ENCODE measurements around the gene CXorf51A. TPM values are rescaled to one million over a fixed set of nuclear protein-coding genes. Genes with fewer than 3 reads are reported as not detected.

CXorf51A gene
- not detected in 2 replicates for total RNA-seq

GRCh38 chrX:146814644-146815043, at the start of gene CXorf51A:
Gene CXorf51A (minus strand): TSS chrX:146814744. CDS start chrX:146814723, 21 bp downstream.

GRCh38 chrX:146809471-146809870, 5.1 kb downstream of the CXorf51A start, which contains the start of gene CXorf51B:
Gene CXorf51B (plus strand): TSS chrX:146809771. CDS start chrX:146809792, 21 bp downstream.

Other genes starting within 250 kb of the CXorf51A start
- not detected in 2 replicates for gene CXorf51B, start 5.0 kb downstream of the CXorf51A start, total RNA-seq